ENCODE measurements around the gene ARRB2.

Gene ARRB2

DNA sequence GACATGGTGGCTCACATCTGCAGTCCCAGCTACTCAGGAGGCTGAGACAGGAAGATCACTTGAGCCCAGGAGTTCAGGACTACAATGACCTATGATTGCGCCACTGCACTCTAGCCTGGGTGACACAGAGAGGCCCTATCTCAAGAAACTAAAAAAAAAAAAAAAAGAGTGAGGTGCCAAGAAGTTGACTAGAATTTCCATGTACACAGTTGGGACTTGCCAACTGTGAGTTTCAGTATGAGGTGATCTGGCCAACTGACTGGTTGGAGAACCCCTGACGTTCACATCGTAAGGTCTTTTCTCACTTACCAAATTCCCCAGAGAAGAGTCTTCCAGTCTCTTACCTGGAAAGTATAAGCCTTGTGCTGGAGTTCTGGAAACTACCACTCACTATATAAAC, 17.7 kb downstream of the ARRB2 start:
- no peak for DNase-seq (ENCODE audit: low spot score)

GRCh38 chr17:4733073-4733531, 22.7 kb downstream of the ARRB2 start:
- DNase-seq (ENCODE audit: low spot score), result peak; percentile 84

DNA sequence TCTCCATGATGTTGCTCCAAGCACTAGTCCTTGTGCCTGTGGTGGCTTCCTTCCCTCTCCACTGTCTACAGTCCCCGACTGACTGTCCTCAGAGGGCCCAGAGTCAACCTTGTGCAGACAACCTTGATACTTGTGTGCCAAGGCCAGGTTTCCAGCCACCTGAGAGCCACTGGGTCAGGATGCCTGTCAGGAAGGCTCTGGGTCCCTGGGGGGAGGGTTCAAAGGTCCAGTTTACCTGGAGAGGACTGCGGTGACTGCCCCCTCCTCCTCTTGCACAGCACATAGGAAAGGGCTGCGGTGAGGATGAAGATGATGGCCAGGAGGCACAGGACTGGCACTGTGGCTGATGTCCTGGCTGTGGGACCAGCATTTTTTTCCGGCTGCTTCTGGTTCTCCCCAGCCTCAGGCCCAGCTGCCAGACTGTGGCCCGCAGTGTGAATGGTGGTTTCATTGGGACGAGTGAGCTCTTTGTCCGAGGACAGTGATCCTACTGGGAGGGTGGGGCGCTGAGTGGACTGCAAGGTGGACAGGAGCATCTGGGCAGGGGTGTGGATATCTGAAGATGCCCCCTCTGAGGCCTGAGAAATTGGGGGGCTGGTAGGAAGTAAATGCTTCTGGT, 24.5 kb downstream of the ARRB2 start:
- DNase-seq (ENCODE audit: low spot score), result no peak

- no peak for DNase-seq (ENCODE audit: low spot score)
These were observed 25.6 kb downstream of the ARRB2 start for GRCh38 chr17:4735876-4736651.

- no peak for DNase-seq (ENCODE audit: low spot score)
These were observed 28.0 kb downstream of the ARRB2 start for GRCh38 chr17:4738136-4739121.

DNA sequence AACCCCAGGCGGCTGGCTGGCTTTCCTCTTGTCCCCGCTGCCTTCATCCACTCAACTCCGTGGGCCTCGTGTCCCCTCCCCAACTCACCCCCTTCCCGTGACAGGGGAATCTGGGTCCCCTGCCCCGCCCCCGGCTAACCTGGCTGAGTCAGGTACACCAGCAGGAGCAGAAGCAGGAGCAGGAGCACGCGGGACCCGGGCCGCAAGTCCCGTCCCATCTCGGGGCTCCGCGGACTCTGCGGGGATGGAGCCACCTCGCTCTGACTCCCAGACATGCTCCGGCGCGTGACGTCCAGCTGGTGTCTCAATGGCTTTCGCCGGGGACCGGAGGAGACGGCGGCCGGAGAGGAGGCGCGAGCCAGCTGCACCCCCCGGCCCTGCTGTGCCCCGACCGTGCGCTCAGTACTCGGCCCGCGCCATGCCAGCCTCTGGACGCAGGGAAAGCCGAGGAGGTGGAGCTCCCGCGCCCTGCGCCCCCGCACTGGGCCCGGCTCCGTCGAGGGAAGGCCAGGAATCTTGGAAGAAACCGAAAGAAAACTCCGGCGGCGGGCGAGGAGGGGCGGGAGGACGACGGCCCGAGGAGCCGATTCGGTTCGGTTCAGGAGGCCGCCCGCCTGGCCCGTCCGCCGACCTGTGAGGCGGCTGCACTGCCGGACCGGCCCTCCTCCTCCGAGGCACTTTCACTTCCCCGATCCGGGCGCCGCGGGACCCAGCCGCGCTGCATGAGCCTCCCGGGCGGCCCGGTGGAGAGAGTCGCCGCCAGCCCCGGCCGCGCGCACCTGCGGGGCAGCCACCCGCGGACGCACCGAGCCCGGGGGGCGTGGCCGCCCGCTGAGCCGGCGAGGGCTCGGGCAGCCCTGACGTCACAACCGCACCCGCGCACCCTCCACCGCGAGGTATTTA, 28.9 kb downstream of the ARRB2 start, which contains the start of the genes CXCL16 and ZMYND15:
Gene CXCL16, minus strand, starts transcription at position 807 of the 903 bp plus-strand sequence. Its CDS starts 589 bp downstream, at position 218.
Gene ZMYND15, plus strand, starts transcription at position 712 of the 903 bp plus-strand sequence. CDS start 716 bp downstream, outside the sequence.
- DNase-seq (ENCODE audit: low spot score), result peak; percentile 91

- DNase-seq (ENCODE audit: low spot score), result no peak
These were observed 29.6 kb downstream of the ARRB2 start for GRCh38 chr17:4740025-4740351.

GRCh38 chr17:4740584-4740983, 30.2 kb downstream of the ARRB2 start:
- DNase-seq (ENCODE audit: low spot score), result no peak

GRCh38 chr17:4741544-4741943, 31.1 kb downstream of the ARRB2 start:
- DNase-seq (ENCODE audit: low spot score), result no peak

GRCh38 chr17:4742133-4742532, 31.7 kb downstream of the ARRB2 start:
- DNase-seq (ENCODE audit: low spot score), result no peak

GRCh38 chr17:4742629-4743028, 32.2 kb downstream of the ARRB2 start:
- no peak for DNase-seq (ENCODE audit: low spot score)

DNA sequence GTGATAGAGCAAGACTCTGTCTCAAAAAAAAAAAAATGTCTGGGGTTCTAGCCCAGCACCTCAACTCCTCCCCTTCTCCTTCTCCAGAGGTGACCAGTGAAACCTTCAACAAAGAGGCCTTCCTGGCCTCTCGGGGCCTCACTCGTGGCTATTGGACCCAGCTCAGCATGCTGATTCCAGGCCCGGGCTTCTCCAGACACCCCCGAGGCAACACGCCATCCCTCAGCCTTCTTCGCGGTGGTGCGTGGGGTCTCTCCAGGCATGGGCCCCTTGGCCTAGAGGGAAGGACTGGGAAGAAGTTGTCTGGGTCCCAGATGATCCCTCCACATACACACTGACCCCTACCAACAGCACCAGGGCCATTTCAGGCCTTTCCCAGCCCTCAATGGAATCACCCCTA, 32.8 kb downstream of the ARRB2 start:
- no peak for DNase-seq (ENCODE audit: low spot score)

DNA sequence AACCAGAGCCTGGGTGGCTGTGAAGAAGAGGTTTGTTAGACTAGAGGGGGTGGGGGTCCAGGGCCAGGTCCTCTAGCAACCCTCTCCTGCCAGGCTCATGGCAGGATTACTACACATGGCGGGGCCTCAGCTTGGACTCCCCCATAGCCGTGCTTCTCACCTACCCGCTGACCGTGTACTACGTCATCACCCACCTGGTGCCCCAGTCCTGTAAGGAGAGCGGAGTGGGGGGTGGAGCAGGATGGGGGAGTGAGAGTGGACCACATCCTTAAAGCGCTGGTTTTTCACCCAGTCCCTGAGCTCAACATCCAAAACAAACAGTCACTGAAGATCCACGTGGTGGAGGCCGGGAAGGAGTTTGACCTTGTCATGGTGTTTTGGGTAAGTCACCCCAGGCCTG, 33.5 kb downstream of the ARRB2 start:
- DNase-seq (ENCODE audit: low spot score), result no peak

DNA sequence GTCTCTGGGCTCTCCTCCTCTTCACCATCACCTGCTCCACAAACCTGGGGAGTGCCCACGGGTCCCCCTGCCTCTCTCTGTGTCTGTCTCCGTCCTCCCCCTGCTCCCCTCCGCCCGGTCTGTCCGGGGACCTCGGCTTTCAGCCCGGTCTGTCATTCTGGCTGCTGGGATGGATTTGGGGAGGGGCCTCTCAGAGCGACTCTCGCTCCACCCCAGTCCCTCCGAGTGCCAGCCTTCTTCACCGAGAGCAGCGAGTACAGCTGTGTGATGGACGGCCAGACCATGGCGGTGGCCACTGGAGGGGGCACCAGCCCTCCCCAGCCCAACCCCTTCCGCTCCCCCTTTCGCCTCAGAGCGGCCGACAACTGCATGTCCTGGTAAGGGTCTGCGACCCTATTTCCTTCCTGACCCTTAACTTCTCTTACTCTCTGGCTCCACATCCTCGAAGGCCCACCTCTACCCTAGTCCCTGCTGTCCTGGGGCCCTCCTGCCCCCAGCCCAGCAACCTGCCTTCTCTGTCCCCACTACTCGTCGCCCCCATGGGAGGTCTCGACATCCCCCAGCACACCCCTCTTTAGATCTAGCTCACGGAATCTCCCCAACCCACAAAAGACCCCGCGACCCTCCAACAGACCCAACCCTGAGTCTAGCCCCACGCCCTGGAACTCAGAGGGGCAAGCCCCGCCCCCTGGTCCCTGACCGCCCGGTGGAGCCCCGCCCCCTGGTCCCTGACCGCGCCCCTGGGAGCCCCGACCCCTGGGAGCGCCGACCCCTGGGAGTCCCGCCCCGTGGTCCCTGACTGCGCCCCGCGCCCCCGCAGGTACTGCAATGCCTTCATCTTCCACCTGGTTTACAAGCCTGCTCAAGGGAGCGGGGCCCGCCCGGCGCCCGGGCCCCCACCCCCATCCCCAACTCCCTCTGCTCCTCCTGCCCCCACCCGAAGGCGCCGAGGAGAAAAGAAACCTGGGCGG, 34.9 kb downstream of the ARRB2 start:
- DNase-seq (ENCODE audit: low spot score), result no peak

DNA sequence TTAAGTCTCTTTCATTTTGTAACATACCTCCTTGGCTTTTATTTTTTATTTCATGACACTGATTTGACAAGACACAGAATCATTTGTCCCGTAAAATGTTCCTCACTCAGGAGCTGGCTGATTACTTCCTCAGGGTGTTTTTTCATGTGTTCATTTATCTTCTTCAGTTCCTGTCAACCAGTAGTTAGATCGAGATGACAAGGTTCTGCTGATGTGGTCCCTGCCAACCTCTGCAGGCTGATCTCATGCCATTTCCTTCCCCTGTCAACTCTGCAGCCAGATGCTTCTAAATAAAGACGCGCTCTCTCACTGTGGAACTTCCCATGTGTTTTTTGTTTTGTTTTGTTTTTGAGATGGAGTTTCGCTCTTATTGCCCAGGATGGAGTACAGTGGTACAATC, 37.4 kb downstream of the ARRB2 start:
- DNase-seq (ENCODE audit: low spot score), result no peak

GRCh38 chr17:4748686-4749085, 38.3 kb downstream of the ARRB2 start:
- no peak for DNase-seq (ENCODE audit: low spot score)

DNA sequence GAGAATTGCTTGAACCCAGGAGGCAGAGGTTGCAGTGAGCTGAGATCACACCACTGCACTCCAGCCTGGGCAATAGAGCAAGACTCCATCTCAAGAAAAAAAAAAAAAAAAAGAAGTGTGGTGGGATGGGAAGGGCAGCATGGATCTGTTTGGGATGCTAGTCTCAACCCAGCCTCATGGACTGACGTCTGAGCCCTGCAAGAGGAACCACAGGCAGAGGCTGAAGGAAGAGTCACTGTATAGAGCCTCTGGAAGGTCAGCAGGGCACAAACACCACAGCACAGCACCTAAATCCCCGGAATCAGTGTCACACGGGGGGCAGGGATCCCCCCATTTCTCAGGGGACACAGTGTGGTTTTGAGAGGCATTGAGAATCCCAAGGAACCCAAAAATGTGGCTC, 40.2 kb downstream of the ARRB2 start:
- DNase-seq (ENCODE audit: low spot score), result no peak

DNA sequence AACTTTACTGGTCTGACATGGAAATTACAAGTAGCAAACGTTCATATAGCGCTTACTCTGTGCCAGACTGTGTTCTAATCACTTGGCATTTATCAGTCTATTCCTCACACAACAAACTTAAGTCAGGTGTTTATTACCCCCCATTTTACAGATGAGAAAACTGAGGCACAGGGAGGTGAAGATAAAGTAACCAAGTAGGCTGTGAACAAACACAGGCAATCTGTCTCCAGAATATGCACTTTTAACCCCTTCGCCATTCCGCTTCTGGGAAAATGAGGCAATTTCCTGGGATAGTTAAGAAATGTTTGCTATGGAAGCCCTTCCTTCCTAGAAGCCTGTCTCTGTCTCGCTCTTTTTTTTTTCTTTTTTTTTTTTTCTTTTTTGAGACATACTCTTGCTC, 41.5 kb downstream of the ARRB2 start:
- no peak for DNase-seq (ENCODE audit: low spot score)

- no peak for DNase-seq (ENCODE audit: low spot score)
These were observed 43.0 kb downstream of the ARRB2 start for GRCh38 chr17:4753392-4753791.

- DNase-seq (ENCODE audit: low spot score), result no peak
These were observed 49.4 kb downstream of the ARRB2 start for GRCh38 chr17:4759776-4760236.
